ENCODE measurements around the gene RHBDF1. TPM values are rescaled to one million over a fixed set of nuclear protein-coding genes. Genes with fewer than 3 reads are reported as not detected.

The RHBDF1 gene
- total and polyA plus RNA-seq, 9 of the 15 experiments (the other 6 are each of a cell fraction or from before 2014, with no cell fraction given) = 1.0 to 8.2 (median 4.2) TPM

DNA sequence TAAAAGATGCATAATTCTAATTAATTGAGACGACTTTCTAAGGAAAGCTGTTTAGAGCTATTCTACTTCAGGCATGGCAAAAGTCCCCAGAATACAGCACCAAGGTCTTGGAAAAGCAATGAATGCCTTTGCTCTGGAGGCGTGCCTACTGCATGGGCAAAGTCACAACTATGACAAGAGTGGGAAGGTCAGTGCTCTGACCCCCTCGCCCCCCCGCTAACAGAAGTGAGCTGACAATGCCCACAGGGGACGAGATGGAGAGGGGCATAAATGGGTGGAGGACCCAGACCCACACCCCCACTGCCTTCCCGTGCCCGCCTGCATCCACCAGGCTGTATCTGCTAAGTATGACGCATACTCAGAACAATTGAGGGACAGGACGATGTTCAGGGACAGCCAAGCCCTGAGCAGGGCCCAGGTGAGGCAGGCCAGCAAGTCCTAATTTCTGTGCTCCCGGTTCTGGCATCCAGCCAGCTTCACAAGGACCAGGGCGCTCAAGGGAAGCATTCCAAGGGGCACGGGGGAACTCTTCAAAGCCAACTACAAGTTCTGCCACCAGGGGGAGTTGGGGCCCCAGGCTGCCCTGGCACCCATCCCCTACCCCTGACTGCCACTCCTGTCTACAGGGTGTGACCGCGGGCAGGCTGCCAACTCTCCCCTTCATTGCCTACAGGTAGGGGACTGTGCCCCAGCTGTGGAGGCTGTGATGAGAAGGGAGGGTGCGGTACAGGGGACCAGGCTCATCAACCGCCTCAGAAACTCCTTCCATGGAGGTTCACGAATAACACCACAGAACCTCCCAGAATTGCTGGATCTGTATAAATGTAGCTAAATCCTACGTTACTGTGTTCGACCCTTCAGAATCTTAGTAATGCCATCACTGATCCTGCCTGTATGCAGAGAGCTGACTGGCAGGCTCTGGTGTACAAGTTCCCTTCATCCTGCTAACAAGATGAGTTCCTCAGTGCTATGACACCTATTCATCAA lies 45.2 kb upstream of the RHBDF1 start (continued):
- TF ChIP-seq U2AF2 (optimal IDR thresholded peaks at IDR 0.05; ENCODE audit: low read depth, low read length) (no peak), DMBX1 (CRISPR knock-in tag; IDR thresholded peaks at IDR 0.05; ENCODE audit: borderline replicate concordance) (peak; percentile 51; the same call in 1 of the 2 replicates), ZNF282 (CRISPR knock-in tag; IDR thresholded peaks at IDR 0.05) (no peak), PRPF4 (IDR thresholded peaks at IDR 0.05; ENCODE audit: insufficient read depth, low read depth, low read length, poor library complexity, severe bottlenecking) (no peak), CBFB (CRISPR knock-in tag; IDR thresholded peaks at IDR 0.05) (0 out of 2 replicates have a peak, but pooled peaks have one; percentile 33), HDAC2 (IDR thresholded peaks at IDR 0.05) (no peak), STAT5B (CRISPR knock-in tag; IDR thresholded peaks at IDR 0.05) (no peak)
- TF ChIP-seq, protein P1, sequence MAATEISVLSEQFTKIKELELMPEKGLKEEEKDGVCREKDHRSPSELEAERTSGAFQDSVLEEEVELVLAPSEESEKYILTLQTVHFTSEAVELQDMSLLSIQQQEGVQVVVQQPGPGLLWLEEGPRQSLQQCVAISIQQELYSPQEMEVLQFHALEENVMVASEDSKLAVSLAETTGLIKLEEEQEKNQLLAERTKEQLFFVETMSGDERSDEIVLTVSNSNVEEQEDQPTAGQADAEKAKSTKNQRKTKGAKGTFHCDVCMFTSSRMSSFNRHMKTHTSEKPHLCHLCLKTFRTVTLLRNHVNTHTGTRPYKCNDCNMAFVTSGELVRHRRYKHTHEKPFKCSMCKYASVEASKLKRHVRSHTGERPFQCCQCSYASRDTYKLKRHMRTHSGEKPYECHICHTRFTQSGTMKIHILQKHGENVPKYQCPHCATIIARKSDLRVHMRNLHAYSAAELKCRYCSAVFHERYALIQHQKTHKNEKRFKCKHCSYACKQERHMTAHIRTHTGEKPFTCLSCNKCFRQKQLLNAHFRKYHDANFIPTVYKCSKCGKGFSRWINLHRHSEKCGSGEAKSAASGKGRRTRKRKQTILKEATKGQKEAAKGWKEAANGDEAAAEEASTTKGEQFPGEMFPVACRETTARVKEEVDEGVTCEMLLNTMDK (IDR thresholded peaks at IDR 0.05; ENCODE audit: borderline replicate concordance, insufficient read depth, low read depth, low read length, poor library complexity, severe bottlenecking) = peak; percentile 31
- TF ChIP-seq, protein P2, sequence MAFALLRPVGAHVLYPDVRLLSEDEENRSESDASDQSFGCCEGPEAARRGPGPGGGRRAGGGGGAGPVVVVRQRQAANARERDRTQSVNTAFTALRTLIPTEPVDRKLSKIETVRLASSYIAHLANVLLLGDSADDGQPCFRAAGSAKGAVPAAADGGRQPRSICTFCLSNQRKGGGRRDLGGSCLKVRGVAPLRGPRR (CRISPR knock-in tag; IDR thresholded peaks at IDR 0.05) = no peak
- TF ChIP-seq, protein P3, sequence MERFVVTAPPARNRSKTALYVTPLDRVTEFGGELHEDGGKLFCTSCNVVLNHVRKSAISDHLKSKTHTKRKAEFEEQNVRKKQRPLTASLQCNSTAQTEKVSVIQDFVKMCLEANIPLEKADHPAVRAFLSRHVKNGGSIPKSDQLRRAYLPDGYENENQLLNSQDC (CRISPR knock-in tag; IDR thresholded peaks at IDR 0.05) = no peak
- TF ChIP-seq, protein P4, sequence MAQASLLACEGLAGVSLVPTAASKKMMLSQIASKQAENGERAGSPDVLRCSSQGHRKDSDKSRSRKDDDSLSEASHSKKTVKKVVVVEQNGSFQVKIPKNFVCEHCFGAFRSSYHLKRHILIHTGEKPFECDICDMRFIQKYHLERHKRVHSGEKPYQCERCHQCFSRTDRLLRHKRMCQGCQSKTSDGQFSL (CRISPR knock-in tag; IDR thresholded peaks at IDR 0.05) = peak; percentile 85; the same call in 1 of the 2 replicates
- TF ChIP-seq, protein P4 (tag; IDR thresholded peaks at IDR 0.05) = no peak
- TF ChIP-seq, protein P5, sequence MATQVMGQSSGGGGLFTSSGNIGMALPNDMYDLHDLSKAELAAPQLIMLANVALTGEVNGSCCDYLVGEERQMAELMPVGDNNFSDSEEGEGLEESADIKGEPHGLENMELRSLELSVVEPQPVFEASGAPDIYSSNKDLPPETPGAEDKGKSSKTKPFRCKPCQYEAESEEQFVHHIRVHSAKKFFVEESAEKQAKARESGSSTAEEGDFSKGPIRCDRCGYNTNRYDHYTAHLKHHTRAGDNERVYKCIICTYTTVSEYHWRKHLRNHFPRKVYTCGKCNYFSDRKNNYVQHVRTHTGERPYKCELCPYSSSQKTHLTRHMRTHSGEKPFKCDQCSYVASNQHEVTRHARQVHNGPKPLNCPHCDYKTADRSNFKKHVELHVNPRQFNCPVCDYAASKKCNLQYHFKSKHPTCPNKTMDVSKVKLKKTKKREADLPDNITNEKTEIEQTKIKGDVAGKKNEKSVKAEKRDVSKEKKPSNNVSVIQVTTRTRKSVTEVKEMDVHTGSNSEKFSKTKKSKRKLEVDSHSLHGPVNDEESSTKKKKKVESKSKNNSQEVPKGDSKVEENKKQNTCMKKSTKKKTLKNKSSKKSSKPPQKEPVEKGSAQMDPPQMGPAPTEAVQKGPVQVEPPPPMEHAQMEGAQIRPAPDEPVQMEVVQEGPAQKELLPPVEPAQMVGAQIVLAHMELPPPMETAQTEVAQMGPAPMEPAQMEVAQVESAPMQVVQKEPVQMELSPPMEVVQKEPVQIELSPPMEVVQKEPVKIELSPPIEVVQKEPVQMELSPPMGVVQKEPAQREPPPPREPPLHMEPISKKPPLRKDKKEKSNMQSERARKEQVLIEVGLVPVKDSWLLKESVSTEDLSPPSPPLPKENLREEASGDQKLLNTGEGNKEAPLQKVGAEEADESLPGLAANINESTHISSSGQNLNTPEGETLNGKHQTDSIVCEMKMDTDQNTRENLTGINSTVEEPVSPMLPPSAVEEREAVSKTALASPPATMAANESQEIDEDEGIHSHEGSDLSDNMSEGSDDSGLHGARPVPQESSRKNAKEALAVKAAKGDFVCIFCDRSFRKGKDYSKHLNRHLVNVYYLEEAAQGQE (IDR thresholded peaks at IDR 0.05; ENCODE audit: borderline replicate concordance) = peak; percentile 48; the same call in 1 of the 2 replicates
- TF ChIP-seq, protein P5 (CRISPR knock-in tag; IDR thresholded peaks at IDR 0.05; ENCODE audit: low read depth) = no peak
